Hematopoietic multipotent progenitor cell treated with erythropoietin and hydrocortisone succinate and interleukin-3 and kit ligand, for 17 days (in vitro differentiated cells): Measurements from ENCODE around the gene SEC16B.

ENCODE experiments used
- DNase-seq: peaks from one replicate; pipeline ENCODE4 v3.0.0-alpha.2; 2015; ENCODE audit warnings: low spot score

The SEC16B gene

GRCh38 chr1:177976596-177976995, 6.7 kb upstream of the SEC16B start:
- DNase-seq, result no peak

GRCh38 chr1:177975588-177976495, 6.0 kb upstream of the SEC16B start:
- DNase-seq, result no peak

- no peak for DNase-seq
Observed at GRCh38 chr1:177973585-177973984, 3.7 kb upstream of the SEC16B start.

- DNase-seq, result no peak
Observed at GRCh38 chr1:177969109-177969508, 749 bp downstream of the SEC16B start.

GRCh38 chr1:177966199-177966598, 3.7 kb downstream of the SEC16B start:
- no peak for DNase-seq

- no peak for DNase-seq
Observed at GRCh38 chr1:177965293-177965692, 4.6 kb downstream of the SEC16B start.

- no peak for DNase-seq
Observed at GRCh38 chr1:177964336-177964735, 5.5 kb downstream of the SEC16B start.

- no peak for DNase-seq
Observed at GRCh38 chr1:177960939-177961622, 8.8 kb downstream of the SEC16B start.

GRCh38 chr1:177959811-177960515, 9.9 kb downstream of the SEC16B start:
- DNase-seq, result no peak

GRCh38 chr1:177958092-177958491, 11.8 kb downstream of the SEC16B start:
- no peak for DNase-seq

GRCh38 chr1:177954076-177954475, 15.8 kb downstream of the SEC16B start:
- DNase-seq, result no peak

GRCh38 chr1:177953549-177953948, 16.3 kb downstream of the SEC16B start:
- DNase-seq, result no peak

GRCh38 chr1:177952691-177953090, 17.2 kb downstream of the SEC16B start:
- no peak for DNase-seq

- DNase-seq, result no peak
Observed at GRCh38 chr1:177952249-177952648, 17.6 kb downstream of the SEC16B start.

- DNase-seq, result no peak
Observed at GRCh38 chr1:177950506-177950905, 19.4 kb downstream of the SEC16B start.

- no peak for DNase-seq
Observed at GRCh38 chr1:177948336-177948972, 21.4 kb downstream of the SEC16B start.

- no peak for DNase-seq
Observed at GRCh38 chr1:177947623-177948022, 22.2 kb downstream of the SEC16B start.

- DNase-seq, result peak; percentile 5
Observed at GRCh38 chr1:177945943-177946650, 23.8 kb downstream of the SEC16B start.

- DNase-seq, result no peak
Observed at GRCh38 chr1:177944016-177944949, 25.6 kb downstream of the SEC16B start.

GRCh38 chr1:177941976-177942375, 27.9 kb downstream of the SEC16B start:
- no peak for DNase-seq
